Trophoblast cell (in vitro differentiated cells and primary cell): ENCODE data around the gene TEC.

Experiments
- DNase-seq, 2 donors: peaks; one replicate each; pipeline ENCODE4 v3.0.0-alpha.2; 2016
- H2AFZ ChIP-seq: 2 replicates; pipeline ENCODE4 v1.6.1; 2013; ENCODE audit warnings: low read length, moderate library complexity, mild to moderate bottlenecking; ENCODE audit not compliant: insufficient read depth, poor library complexity
- H2AK5ac ChIP-seq: 2 replicates; pipeline ENCODE4 v1.6.1; 2013; ENCODE audit warnings: mild to moderate bottlenecking, low read length
- H2BK120ac ChIP-seq: 2 replicates; pipeline ENCODE4 v1.6.1; 2013; ENCODE audit warnings: low read length, mild to moderate bottlenecking, moderate library complexity; ENCODE audit not compliant: insufficient read depth, poor library complexity
- H2BK12ac ChIP-seq: 2 replicates; pipeline ENCODE4 v1.6.1; 2013; ENCODE audit warnings: mild to moderate bottlenecking, low read length, moderate library complexity
- H2BK5ac ChIP-seq: 2 replicates; pipeline ENCODE4 v1.6.1; 2013; ENCODE audit warnings: low read length, low read depth, moderate library complexity, mild to moderate bottlenecking; ENCODE audit not compliant: poor library complexity
- H3K14ac ChIP-seq: 2 replicates; pipeline ENCODE4 v1.6.1; 2013; ENCODE audit warnings: mild to moderate bottlenecking, low read length
- H3K18ac ChIP-seq: 2 replicates; pipeline ENCODE4 v1.6.1; 2013; ENCODE audit warnings: mild to moderate bottlenecking, low read length
- H3K23ac ChIP-seq: 2 replicates; pipeline ENCODE4 v1.6.1; 2013; ENCODE audit warnings: low read length
- H3K27ac ChIP-seq: 2 replicates; pipeline ENCODE4 v1.5.1; 2013; ENCODE audit warnings: low read depth, mild to moderate bottlenecking, inconsistent platforms, low read length, moderate library complexity
- H3K27me3 ChIP-seq: 2 replicates; pipeline ENCODE4 v1.6.1; 2013; ENCODE audit warnings: inconsistent platforms, mild to moderate bottlenecking, low read length, moderate library complexity; ENCODE audit not compliant: insufficient read depth
- H3K36me3 ChIP-seq, 2 experiments: 1 replicate in 1 of 2; 2 replicates in 1 of 2; pipeline ENCODE4 v1.6.1; 2013; ENCODE audit warnings: low read length in 2 of 2, mild to moderate bottlenecking in 2 of 2, moderate library complexity in 1 of 2; ENCODE audit not compliant: insufficient read depth in 2 of 2, control insufficient read depth in 1 of 2
- H3K4ac ChIP-seq: 2 replicates; pipeline ENCODE4 v1.6.1; 2013; ENCODE audit warnings: low read depth, mild to moderate bottlenecking, low read length, moderate library complexity
- H3K4me1 ChIP-seq, 2 experiments: 1 replicate in 1 of 2; 2 replicates in 1 of 2; pipeline ENCODE4 v1.6.1; 2013; ENCODE audit warnings: low read length in 2 of 2, mild to moderate bottlenecking in 2 of 2, moderate library complexity in 1 of 2; ENCODE audit not compliant: insufficient read depth in 2 of 2, control insufficient read depth in 1 of 2
- H3K4me2 ChIP-seq: 2 replicates; pipeline ENCODE4 v1.6.1; 2013; ENCODE audit warnings: inconsistent platforms, mild to moderate bottlenecking, low read length, moderate library complexity
- H3K4me3 ChIP-seq: 2 replicates; pipeline ENCODE4 v1.5.1; 2013; ENCODE audit warnings: mild to moderate bottlenecking, low read depth, low read length, inconsistent platforms
- H3K79me1 ChIP-seq: one replicate; pipeline ENCODE4 v1.6.1; 2013; ENCODE audit warnings: low read length
- H3K79me2 ChIP-seq: 2 replicates; pipeline ENCODE4 v1.6.1; 2013; ENCODE audit warnings: low read length, mild to moderate bottlenecking; ENCODE audit not compliant: control insufficient read depth, insufficient read depth, poor library complexity
- H3K9ac ChIP-seq: 2 replicates; pipeline ENCODE4 v1.6.1; 2013; ENCODE audit warnings: mild to moderate bottlenecking, low read length
- H3K9me3 ChIP-seq: 2 replicates; pipeline ENCODE4 v1.6.1; 2013; ENCODE audit warnings: low read depth, mild to moderate bottlenecking, control low read depth, inconsistent platforms, low read length; ENCODE audit not compliant: insufficient read depth
- H4K12ac ChIP-seq: 2 replicates; pipeline ENCODE4 v1.6.1; 2013; ENCODE audit warnings: low read depth, mild to moderate bottlenecking, low read length, moderate library complexity
- H4K8ac ChIP-seq: 2 replicates; pipeline ENCODE4 v1.6.1; 2013; ENCODE audit warnings: low read depth, mild to moderate bottlenecking, low read length, moderate library complexity
- H4K91ac ChIP-seq: one replicate; pipeline ENCODE4 v1.6.1; 2013; ENCODE audit warnings: low read depth, mild to moderate bottlenecking, low read length, moderate library complexity
- WGBS: extraction: QIAGEN DNeasy Blood & Tissue Kit; methylation state at CpG from one replicate; pipeline ENCODE4 v1.1.7; 2013; ENCODE audit warnings: missing lambda C conversion rate; ENCODE audit not compliant: insufficient read length, insufficient coverage; ENCODE audit errors: extremely low coverage; 5-methylcytosine and 5-hydroxymethylcytosine counted together

The TEC gene

GRCh38 chr4:48299560-48299959 is 29.9 kb upstream of the TEC start:
- Histone ChIP-seq H3K4ac (no peak overlapping the region), H3K79me2 (no peaks in the 10 kb centered on the region)

GRCh38 chr4:48297256-48297846 is 27.7 kb upstream of the TEC start:
- Histone ChIP-seq H2AFZ (no peak overlapping the region), H3K4me3 (no peak overlapping the region), H3K36me3 (no peaks in the 10 kb centered on the region), H2BK5ac (no peak overlapping the region), H2AK5ac (no peak overlapping the region), H3K9ac (no peak overlapping the region), H3K23ac (no peak overlapping the region), H4K8ac (no peak overlapping the region), H4K12ac (no peak overlapping the region), H3K14ac (no peak overlapping the region), H3K4me2 (no peak overlapping the region), H3K79me2 (no peaks in the 10 kb centered on the region), H3K4ac (no peak overlapping the region), H2BK120ac (no peak overlapping the region), H3K79me1 (no peaks in the 10 kb centered on the region), H3K9me3 (peaks cover 2% of the 10 kb centered on the region), H3K27ac (no peak overlapping the region), H2BK12ac (no peak overlapping the region), H3K27me3 (no peaks in the 10 kb centered on the region), H3K4me1 (no peaks in the 10 kb centered on the region), H3K18ac (no peak overlapping the region), H4K91ac (no peak overlapping the region)
- no CpG with 5 or more reads among the region's 2 CpGs for WGBS
- no peak for DNase-seq

More at GRCh38 chr4:48299560-48299959, 29.9 kb upstream of the TEC start:
- H2AK5ac ChIP-seq: no peak overlapping the region
- no peak overlapping the region for H2AFZ ChIP-seq
- H2BK12ac ChIP-seq: no peak overlapping the region
- H3K4me1 ChIP-seq: no peaks in the 10 kb centered on the region
- H2BK5ac ChIP-seq: no peak overlapping the region
- DNase-seq: no peak
- no peak overlapping the region for H4K8ac ChIP-seq
- H3K4me2 ChIP-seq: no peak overlapping the region
- H4K12ac ChIP-seq: no peak overlapping the region
- no peak overlapping the region for H3K4me3 ChIP-seq
- no peak overlapping the region for H3K27ac ChIP-seq
- H3K9ac ChIP-seq: no peak overlapping the region
- no peak overlapping the region for H3K14ac ChIP-seq
- H3K79me1 ChIP-seq: no peaks in the 10 kb centered on the region
- no peaks in the 10 kb centered on the region for H3K27me3 ChIP-seq
- no peak overlapping the region for H2BK120ac ChIP-seq
- H3K18ac ChIP-seq: no peak overlapping the region
- no CpG with 5 or more reads among the region's 4 CpGs for WGBS
- H3K36me3 ChIP-seq: no peaks in the 10 kb centered on the region
- H3K23ac ChIP-seq: no peak overlapping the region
- peaks cover 2% of the 10 kb centered on the region for H3K9me3 ChIP-seq
- H4K91ac ChIP-seq: no peak overlapping the region

- Histone ChIP-seq H3K27me3 (no peaks in the 10 kb centered on the region), H2BK120ac (no peak overlapping the region), H2BK12ac (no peak overlapping the region), H3K79me1 (no peaks in the 10 kb centered on the region), H4K12ac (no peak overlapping the region), H3K79me2 (no peaks in the 10 kb centered on the region), H3K4me2 (no peak overlapping the region), H2AK5ac (no peak overlapping the region), H3K9me3 (peaks cover 5% of the 10 kb centered on the region), H4K8ac (no peak overlapping the region), H3K14ac (no peak overlapping the region), H3K4ac (no peak overlapping the region), H3K27ac (no peak overlapping the region), H2BK5ac (no peak overlapping the region), H4K91ac (no peak overlapping the region), H3K23ac (no peak overlapping the region), H3K36me3 (no peaks in the 10 kb centered on the region), H3K9ac (no peak overlapping the region), H2AFZ (no peak overlapping the region), H3K4me1 (no peaks in the 10 kb centered on the region), H3K18ac (no peak overlapping the region), H3K4me3 (no peak overlapping the region)
- DNase-seq: no peak
- WGBS: no CpG with 5 or more reads among the region's 6 CpGs
Measured at GRCh38 chr4:48296365-48296764, 26.7 kb upstream of the TEC start.

DNA sequence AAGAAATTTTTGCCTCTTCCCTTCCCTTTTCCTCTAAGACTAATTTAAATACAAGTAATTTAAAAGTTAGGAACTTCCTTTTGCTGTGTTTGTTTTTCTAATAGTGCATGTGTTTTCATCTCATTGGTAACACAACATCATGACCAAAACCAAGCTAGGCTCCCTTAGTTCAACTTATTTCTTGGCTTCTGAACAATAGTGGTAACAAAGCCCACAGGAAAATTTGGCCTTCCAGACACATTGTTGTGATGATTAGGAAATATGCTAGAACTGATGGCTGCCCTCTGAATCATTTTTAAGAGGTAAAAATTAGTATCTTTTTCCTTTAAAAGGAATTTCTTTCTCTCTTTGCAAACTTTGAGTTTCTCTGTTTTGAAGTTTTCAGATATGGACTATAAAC is 25.5 kb upstream of the TEC start:
- Histone ChIP-seq H3K18ac (no peak overlapping the region), H2BK120ac (no peak overlapping the region), H4K91ac (no peak overlapping the region)

More for the DNA sequence above, 25.5 kb upstream of the TEC start:
- Histone ChIP-seq H2BK12ac (no peak overlapping the region), H3K23ac (no peak overlapping the region), H3K9me3 (peaks cover 5% of the 10 kb centered on the region), H3K27ac (no peak overlapping the region), H3K4me2 (no peak overlapping the region), H2BK5ac (no peak overlapping the region), H2AK5ac (no peak overlapping the region), H2AFZ (no peak overlapping the region), H4K12ac (no peak overlapping the region), H3K4me3 (no peak overlapping the region), H3K79me1 (no peaks in the 10 kb centered on the region), H4K8ac (no peak overlapping the region), H3K9ac (no peak overlapping the region), H3K4ac (no peak overlapping the region), H3K14ac (no peak overlapping the region), H3K79me2 (no peaks in the 10 kb centered on the region), H3K36me3 (no peaks in the 10 kb centered on the region), H3K4me1 (no peaks in the 10 kb centered on the region), H3K27me3 (no peaks in the 10 kb centered on the region)
- DNase-seq: no peak
